HG02943 (cell line): ENCODE results near the gene ITFG1.

Experiments
- ATAC-seq: cut with Tn5 transposase; IDR thresholded peaks from one replicate; pipeline ENCODE4 v1.9.1; 2021; ENCODE audit warnings: mild to moderate bottlenecking, low read depth, moderate library complexity; ENCODE audit not compliant: unreplicated experiment

Gene ITFG1

DNA sequence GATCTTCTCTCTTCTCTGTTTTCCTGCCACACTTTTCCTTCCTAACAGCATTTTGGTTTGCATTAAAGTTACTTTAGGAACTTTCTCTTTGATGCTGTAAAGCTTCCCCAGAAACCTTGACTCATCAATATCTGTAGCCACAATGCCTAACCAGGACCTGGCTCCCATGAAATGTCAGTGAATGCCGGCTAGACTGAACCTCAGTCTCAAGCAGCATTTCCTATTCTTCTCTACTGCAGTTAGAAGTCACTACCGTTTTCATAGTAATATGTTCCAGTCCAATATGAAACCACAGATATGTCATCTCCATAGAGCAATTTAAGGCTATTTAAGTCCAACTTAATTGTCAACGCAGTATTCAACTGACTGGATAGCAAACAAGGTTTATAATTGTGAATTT, 28.9 kb downstream of the ITFG1 start:
- ATAC-seq: no peak

DNA sequence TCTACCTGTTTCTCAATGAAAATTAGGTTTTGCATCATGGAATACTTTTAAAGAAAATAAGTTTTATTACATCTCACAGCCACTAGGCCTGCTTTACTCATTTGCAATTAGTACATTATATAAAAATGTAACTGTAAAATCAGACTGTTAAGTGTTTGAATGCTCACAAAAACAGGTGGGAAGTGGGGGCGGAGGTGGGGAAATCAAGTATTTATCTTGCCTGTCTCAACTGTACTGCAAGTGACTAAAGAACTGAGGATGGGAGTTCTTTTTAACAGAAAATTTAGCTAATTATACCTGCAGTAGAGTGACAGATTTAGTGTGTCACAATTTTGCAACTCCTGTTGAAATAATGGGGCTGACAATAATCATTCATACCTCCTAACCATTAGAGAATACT, 34.1 kb downstream of the ITFG1 start:
- no peak for ATAC-seq

DNA sequence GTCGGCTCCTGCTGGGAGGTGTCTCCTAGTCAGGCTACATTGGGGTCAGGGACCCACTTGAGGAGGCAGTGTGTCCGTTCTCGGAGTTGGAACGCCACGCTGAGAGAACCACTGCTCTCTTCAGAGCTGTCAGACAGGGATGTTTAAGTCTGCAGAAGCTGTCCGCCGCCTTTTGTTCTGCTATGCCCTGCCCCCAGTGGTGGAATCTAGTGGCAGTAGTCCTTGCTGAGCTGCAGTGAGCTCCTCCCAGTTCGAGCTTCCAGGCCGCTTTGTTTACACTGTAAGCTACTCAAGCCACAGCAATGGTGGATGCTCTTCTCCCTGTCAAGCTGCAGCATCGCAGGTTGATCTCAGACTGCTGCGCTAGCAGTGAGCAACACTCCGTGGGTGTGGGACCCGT, 36.0 kb downstream of the ITFG1 start:
- no peak for ATAC-seq

DNA sequence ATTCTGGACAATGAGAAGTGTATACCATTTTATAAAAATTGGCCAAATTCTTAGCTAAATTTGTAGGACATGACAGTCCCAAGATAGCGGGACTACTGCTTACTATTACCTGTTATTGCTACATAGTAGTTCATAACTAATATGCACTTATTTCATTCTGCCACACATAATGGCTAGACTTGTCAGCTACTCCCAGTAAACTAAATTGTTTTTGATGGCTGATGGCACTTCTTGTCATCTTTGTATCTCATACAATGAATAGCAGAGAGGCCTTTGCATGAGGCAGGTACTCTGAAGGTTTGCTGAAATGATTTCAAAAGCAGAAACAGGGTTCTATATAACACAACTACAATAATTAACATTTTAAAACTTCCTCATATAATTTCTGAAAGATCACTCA, 44.0 kb downstream of the ITFG1 start:
- ATAC-seq: no peak

- ATAC-seq: no peak
Observed at GRCh38 chr16:47413041-47413440, 47.8 kb downstream of the ITFG1 start.

GRCh38 chr16:47408491-47408890, 52.4 kb downstream of the ITFG1 start:
- no peak for ATAC-seq

GRCh38 chr16:47395733-47396498, 64.9 kb downstream of the ITFG1 start:
- ATAC-seq: no peak

- ATAC-seq: peak; percentile 83
Observed at GRCh38 chr16:47392081-47392480, 68.8 kb downstream of the ITFG1 start.

DNA sequence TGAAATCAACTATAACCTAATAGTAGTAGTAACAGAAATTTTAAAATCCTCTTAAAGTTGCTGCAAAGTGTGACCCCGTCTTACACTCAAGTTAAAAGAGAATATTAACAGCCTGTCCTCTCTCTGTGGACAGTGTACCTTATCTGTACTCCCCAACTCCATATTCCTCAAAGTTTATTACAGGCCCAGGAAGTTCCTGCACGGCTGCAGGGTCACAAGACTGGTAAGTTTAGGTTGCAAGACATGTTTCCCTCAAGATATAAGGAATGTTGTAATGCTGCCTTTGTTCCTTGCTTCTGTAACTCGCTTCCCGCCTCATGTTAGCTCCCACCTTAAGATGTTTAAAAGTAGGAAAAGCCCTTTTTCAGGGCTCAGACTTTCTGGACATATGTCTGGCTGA, 72.2 kb downstream of the ITFG1 start:
- no peak for ATAC-seq

DNA sequence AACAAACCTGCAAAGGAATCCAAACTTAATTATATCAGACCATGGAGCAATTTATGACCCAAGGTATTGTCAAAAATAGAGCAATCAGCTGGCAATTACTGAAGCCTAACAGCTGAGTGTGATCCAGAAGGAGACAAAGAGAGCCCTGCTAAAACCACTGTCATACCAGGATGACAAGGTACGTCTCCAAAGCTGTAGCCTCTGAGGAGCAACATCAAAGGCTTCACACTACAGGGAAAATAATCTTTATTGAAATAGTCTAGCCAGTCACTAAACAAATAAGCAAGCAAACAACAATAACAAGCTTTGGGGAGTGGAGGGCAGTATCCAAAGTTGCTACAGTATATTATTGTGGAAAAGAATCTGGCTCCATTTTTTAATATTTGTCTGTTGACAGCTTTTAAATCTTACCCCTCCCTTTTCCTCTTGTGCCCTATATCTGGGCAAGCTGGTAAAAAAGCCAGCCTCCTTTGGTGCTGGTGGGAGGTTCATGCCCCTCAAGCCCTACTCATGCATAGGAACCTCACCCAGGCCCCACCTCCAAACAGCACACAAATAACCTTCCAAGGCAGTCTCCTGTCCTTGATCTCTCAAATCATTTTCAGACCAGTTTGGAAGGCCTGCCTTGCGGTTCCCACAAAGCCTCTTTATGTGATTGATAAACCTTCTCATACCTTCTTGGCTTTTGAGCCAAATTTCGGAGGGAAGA, 73.7 kb downstream of the ITFG1 start:
- no peak for ATAC-seq

GRCh38 chr16:47386201-47386718, 74.6 kb downstream of the ITFG1 start:
- ATAC-seq: no peak

DNA sequence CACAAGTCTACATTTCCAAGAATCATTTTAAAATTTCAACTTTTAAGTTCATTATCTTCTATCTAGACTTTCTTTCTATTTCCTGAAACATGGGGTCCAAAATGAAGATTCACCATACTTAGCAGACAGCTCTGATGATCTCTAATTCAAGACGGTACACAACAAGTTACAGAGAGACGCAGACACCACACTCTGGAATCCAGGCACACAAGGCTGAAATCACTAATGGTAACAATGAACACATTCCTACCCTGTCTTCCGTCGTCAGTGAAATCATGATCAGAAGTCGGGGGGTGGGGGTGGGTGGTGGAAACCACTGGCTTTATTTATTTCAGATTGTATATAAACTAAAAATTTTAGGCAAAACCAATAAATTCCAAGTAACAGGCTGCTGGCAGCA, 78.5 kb downstream of the ITFG1 start:
- no peak for ATAC-seq

DNA sequence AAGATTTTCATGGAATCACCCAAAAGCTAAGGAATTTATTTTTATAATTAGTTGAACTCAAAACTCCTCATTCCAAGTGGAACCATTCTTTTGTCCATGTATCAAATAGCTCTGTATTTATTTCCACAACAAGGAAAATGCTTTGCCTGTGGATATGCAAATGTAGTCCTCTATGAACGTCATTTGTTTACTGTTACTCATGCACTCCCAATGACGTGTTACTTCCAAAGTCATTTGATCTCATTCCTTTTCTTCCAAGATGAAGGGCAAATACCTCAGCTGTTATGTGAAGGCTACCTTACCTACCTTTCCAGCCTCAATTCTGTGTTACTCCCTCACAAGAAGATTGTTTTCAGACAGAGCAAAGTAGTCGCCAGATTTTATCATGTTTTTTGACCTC, 83.7 kb downstream of the ITFG1 start:
- no peak for ATAC-seq

DNA sequence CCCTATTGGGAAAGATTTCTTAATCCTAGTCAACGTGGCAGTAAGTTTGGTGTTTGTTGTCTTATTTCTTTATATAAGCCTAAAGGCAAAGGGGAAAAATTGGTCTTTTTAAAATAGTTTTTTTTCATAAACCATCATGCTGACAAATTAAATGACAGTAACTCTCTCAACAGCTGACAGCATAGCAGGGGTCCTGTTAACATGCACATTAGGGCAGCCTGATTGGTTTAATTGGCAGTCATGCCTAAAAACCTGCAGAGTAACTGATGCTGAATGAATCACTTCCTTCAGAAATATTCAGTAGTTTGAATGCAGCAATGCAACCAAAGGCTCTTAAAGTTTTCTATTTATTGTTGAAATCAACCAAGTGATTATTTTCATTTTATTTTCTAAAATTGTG, 85.4 kb downstream of the ITFG1 start:
- ATAC-seq: no peak

DNA sequence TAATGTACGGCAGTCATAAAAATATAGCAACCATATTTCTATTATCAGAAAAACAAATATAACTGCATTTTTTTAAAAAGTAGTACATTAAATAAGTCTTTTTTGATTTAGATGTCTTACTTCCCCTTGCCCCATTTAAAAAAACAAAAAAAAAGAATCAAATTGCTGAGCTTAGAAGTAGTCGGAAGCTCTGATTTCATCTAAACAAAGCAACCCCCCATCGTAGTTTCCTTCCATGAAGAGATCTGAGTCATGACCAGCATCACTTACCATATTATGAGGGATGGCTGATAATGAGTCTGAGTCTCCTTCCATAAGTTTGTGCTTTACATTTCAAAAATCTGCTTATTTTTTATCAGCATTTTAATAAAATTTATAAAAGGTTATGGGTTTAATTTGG, 86.2 kb downstream of the ITFG1 start:
- ATAC-seq: no peak

GRCh38 chr16:47371271-47372014, 89.4 kb downstream of the ITFG1 start:
- ATAC-seq: no peak

- ATAC-seq: no peak
Observed at GRCh38 chr16:47370536-47370935, 90.3 kb downstream of the ITFG1 start.

GRCh38 chr16:47366228-47366627, 94.6 kb downstream of the ITFG1 start:
- no peak for ATAC-seq

- no peak for ATAC-seq
Observed at GRCh38 chr16:47363761-47364160, 97.1 kb downstream of the ITFG1 start.

GRCh38 chr16:47359478-47359877, 101.4 kb downstream of the ITFG1 start:
- ATAC-seq: no peak

GRCh38 chr16:47358816-47359215, 102.0 kb downstream of the ITFG1 start:
- ATAC-seq: no peak
